Keratinocyte (primary cell): ENCODE data around the gene CPEB3. TPM values are rescaled to one million over a fixed set of nuclear protein-coding genes. Genes with fewer than 3 reads are reported as not detected.

Experiments
- DNase-seq: peaks from one replicate; pipeline ENCODE4 v3.0.0-alpha.2; 2011; ENCODE audit warnings: low read depth, missing footprints, low spot score
- FAIRE-seq: peaks from 2 replicates; lab custom pipeline; 2011; peaks lifted over from hg19 to GRCh38; lab: Jason Lieb, UNC
- H2AFZ ChIP-seq: 2 replicates; pipeline ENCODE4 v1.6.0; 2012; ENCODE audit warnings: low read length, control low read depth, inconsistent platforms; ENCODE audit not compliant: control insufficient read depth
- H3K27ac ChIP-seq: 2 replicates; pipeline ENCODE4 v1.5.1; 2011; ENCODE audit warnings: low read length; ENCODE audit not compliant: control insufficient read depth, insufficient read depth
- H3K27me3 ChIP-seq: 3 replicates; pipeline ENCODE4 v1.6.0; 2011; ENCODE audit warnings: low read length; ENCODE audit not compliant: control insufficient read depth, insufficient read depth; ENCODE audit errors: extremely low read depth
- H3K36me3 ChIP-seq, 2 experiments: 2 replicates in 1 of 2; 3 replicates in 1 of 2; pipeline ENCODE4 v1.5.1; 2011; ENCODE audit warnings: low read length in 2 of 2, mild to moderate bottlenecking in 1 of 2; ENCODE audit not compliant: control insufficient read depth in 2 of 2, insufficient read depth in 2 of 2; ENCODE audit errors: extremely low read depth in 1 of 2
- H3K4me1 ChIP-seq: 3 replicates; pipeline ENCODE4 v1.5.1; 2011; ENCODE audit warnings: low read length; ENCODE audit not compliant: control insufficient read depth, insufficient read depth; ENCODE audit errors: extremely low read depth
- H3K4me2 ChIP-seq: 3 replicates; pipeline ENCODE4 v1.6.0; 2011; ENCODE audit warnings: low read depth, low read length; ENCODE audit not compliant: control insufficient read depth, insufficient read depth; ENCODE audit errors: extremely low read depth
- H3K4me3 ChIP-seq, 3 experiments: fragments of 200-600 bp in 1 of 3; sonication (generic) in 1 of 3; 2 replicates in 2 of 3; 3 replicates in 1 of 3; pipeline ENCODE4 v1.5.1; 2011 to 2016; ENCODE audit warnings: low read length in 3 of 3, mild to moderate bottlenecking in 3 of 3, control low read depth in 2 of 3, inconsistent platforms in 1 of 3, low read depth in 1 of 3, mixed read lengths in 1 of 3, mixed run types in 1 of 3, moderate library complexity in 1 of 3; ENCODE audit not compliant: control insufficient read depth in 2 of 3, insufficient read depth in 2 of 3; ENCODE audit errors: extremely low read depth in 1 of 3
- H3K79me2 ChIP-seq: 2 replicates; pipeline ENCODE4 v1.6.0; 2012; ENCODE audit warnings: low read length; ENCODE audit not compliant: control insufficient read depth, insufficient read depth
- H3K9ac ChIP-seq: 3 replicates; pipeline ENCODE4 v1.6.0; 2011; ENCODE audit warnings: low read length; ENCODE audit not compliant: control insufficient read depth, insufficient read depth; ENCODE audit errors: extremely low read depth
- H3K9me1 ChIP-seq: 3 replicates; pipeline ENCODE4 v1.6.0; 2011; ENCODE audit warnings: low read length; ENCODE audit not compliant: control insufficient read depth, insufficient read depth; ENCODE audit errors: extremely low read depth
- H3K9me3 ChIP-seq: 2 replicates; pipeline ENCODE4 v1.5.1; 2012; ENCODE audit warnings: low read depth, low read length; ENCODE audit not compliant: control insufficient read depth
- H4K20me1 ChIP-seq: 3 replicates; pipeline ENCODE4 v1.6.0; 2011; ENCODE audit warnings: low read length; ENCODE audit not compliant: control insufficient read depth, insufficient read depth; ENCODE audit errors: extremely low read depth
- EZH2 ChIP-seq: IDR thresholded peaks from one replicate; pipeline ENCODE4 v1.6.1; 2012; ENCODE audit warnings: inconsistent platforms, mild to moderate bottlenecking, low read length, moderate library complexity
- dilution Hi-C: fragments of 300-500 bp; cut with MboI; formaldehyde crosslinking; loops from one replicate; pipeline ENCODE4 v1.7.0; 2020; ENCODE audit warnings: low sequenced_read_pairs; ENCODE audit not compliant: extremely low pct_ligation_motif_present
- polyA plus RNA-seq, 5 experiments: library from polyadenylated mRNA; depleted of rRNA in 3 of 5; stranded (reverse) in 3 of 5; stranded (forward) in 1 of 5; unstranded in 1 of 5; fragments of >200 nt; gene quantifications; 1 replicate in 1 of 5; 2 replicates in 3 of 5; 3 replicates in 1 of 5; pipeline versions ENCODE4 v1.2.1 to v1.2.3, GENCODE V29; 2011 to 2012; ENCODE audit warnings: missing spikeins in 2 of 5, low read depth in 1 of 5, low replicate concordance in 1 of 5
- TF ChIP-seq, protein P1 (sequence below), 3 experiments: IDR thresholded peaks in 1 of 3; conservative IDR thresholded peaks in 1 of 3; optimal IDR thresholded peaks in 1 of 3; 2 replicates in 2 of 3; 3 replicates in 1 of 3; pipeline versions ENCODE3 to v1.5.1; 2011; ENCODE audit warnings: low read length in 3 of 3, mild to moderate bottlenecking in 3 of 3, moderate library complexity in 2 of 3, control low read depth in 1 of 3, inconsistent platforms in 1 of 3; ENCODE audit not compliant: insufficient read depth in 2 of 3; ENCODE audit errors: extremely low read depth in 1 of 3

CPEB3 gene
- polyA plus RNA-seq, 1 donor (not counting 4 experiments of a cell fraction or from before 2014, with no cell fraction given) = 0.47 TPM

DNA sequence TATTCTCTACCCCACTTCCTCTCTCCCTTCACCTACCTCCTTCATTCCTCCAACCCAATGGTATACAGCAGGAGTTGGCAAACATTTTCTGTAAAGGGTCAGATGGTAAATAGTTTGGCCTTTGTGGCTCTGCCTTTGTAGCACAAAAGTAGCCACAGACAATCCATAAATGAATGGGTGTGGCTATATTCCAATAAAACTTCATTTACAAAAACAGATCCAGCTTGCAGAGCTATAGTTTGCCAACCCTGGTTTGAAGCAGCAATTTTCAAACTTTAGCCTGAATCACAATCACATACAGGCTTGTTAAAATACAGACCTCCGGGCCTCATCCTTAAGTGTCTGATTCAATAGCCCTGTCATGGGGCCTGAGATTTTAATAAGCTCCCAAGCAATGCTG is 110.5 kb downstream of the CPEB3 start:
- H3K4me2 ChIP-seq = no peak overlapping the region
- dilution Hi-C loops = no loop called here
- FAIRE-seq = no peak

DNA sequence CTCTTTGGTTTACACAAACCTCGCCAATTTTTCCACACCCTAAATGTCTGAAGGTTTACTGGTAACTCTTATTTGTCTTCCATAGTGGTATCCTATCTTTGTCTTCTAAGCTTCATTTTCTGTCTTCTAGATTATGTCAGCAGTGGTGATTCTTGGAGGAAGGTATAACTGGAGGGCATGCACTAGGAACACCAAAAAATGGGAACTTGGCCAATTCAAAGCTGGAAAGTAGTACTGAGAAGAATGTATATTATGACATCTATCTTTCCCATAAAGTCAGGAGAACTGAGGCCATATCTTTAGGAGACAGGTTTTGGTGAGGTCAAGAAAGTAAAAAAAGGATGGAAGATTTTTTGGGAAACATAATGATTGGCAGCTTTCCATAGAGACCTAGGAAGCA is 113.3 kb downstream of the CPEB3 start:
- no peak for TF ChIP-seq EZH2
- TF ChIP-seq, protein P1, sequence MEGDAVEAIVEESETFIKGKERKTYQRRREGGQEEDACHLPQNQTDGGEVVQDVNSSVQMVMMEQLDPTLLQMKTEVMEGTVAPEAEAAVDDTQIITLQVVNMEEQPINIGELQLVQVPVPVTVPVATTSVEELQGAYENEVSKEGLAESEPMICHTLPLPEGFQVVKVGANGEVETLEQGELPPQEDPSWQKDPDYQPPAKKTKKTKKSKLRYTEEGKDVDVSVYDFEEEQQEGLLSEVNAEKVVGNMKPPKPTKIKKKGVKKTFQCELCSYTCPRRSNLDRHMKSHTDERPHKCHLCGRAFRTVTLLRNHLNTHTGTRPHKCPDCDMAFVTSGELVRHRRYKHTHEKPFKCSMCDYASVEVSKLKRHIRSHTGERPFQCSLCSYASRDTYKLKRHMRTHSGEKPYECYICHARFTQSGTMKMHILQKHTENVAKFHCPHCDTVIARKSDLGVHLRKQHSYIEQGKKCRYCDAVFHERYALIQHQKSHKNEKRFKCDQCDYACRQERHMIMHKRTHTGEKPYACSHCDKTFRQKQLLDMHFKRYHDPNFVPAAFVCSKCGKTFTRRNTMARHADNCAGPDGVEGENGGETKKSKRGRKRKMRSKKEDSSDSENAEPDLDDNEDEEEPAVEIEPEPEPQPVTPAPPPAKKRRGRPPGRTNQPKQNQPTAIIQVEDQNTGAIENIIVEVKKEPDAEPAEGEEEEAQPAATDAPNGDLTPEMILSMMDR (optimal IDR thresholded peaks at IDR 0.05 in 1 of 3, IDR thresholded peaks at IDR 0.05 in 1 of 3, conservative IDR thresholded peaks at IDR 0.05 in 1 of 3; ENCODE audit: extremely low read depth in 1 of 3, insufficient read depth in 2 of 3, low read length in 3 of 3) = no peak
- H3K36me3 ChIP-seq = no peaks in the 10 kb centered on the region
- H3K4me1 ChIP-seq = no peaks in the 10 kb centered on the region
- no peaks in the 10 kb centered on the region for H3K9me3 ChIP-seq
- no peaks in the 10 kb centered on the region for H4K20me1 ChIP-seq
- DNase-seq (no peak), FAIRE-seq (no peak)
- no peak overlapping the region for H3K4me2 ChIP-seq
- H3K9ac ChIP-seq = no peak overlapping the region
- dilution Hi-C loops = no loop called here
- no peaks in the 10 kb centered on the region for H3K9me1 ChIP-seq
- no peak overlapping the region for H3K27ac ChIP-seq
- no peaks in the 10 kb centered on the region for H3K27me3 ChIP-seq
- no peaks in the 10 kb centered on the region for H3K79me2 ChIP-seq
- H2AFZ ChIP-seq = no peak overlapping the region
- H3K4me3 ChIP-seq = no peak overlapping the region

More for the DNA sequence above, 110.5 kb downstream of the CPEB3 start:
- no peaks in the 10 kb centered on the region for H4K20me1 ChIP-seq
- H3K27ac ChIP-seq = no peak overlapping the region
- DNase-seq = no peak
- no peaks in the 10 kb centered on the region for H3K36me3 ChIP-seq
- H3K4me1 ChIP-seq = no peaks in the 10 kb centered on the region
- no peak overlapping the region for H3K4me3 ChIP-seq
- H3K79me2 ChIP-seq = no peaks in the 10 kb centered on the region
- no peaks in the 10 kb centered on the region for H3K9me1 ChIP-seq
- H2AFZ ChIP-seq = no peak overlapping the region
- no peak overlapping the region for H3K9ac ChIP-seq
- no peaks in the 10 kb centered on the region for H3K9me3 ChIP-seq
- no peaks in the 10 kb centered on the region for H3K27me3 ChIP-seq
- TF ChIP-seq, protein P1 (optimal IDR thresholded peaks at IDR 0.05 in 1 of 3, IDR thresholded peaks at IDR 0.05 in 1 of 3, conservative IDR thresholded peaks at IDR 0.05 in 1 of 3; ENCODE audit: extremely low read depth in 1 of 3, insufficient read depth in 2 of 3, low read length in 3 of 3) = no peak
- TF ChIP-seq EZH2 = no peak
